ENCODE results near the gene VGF.

DNA sequence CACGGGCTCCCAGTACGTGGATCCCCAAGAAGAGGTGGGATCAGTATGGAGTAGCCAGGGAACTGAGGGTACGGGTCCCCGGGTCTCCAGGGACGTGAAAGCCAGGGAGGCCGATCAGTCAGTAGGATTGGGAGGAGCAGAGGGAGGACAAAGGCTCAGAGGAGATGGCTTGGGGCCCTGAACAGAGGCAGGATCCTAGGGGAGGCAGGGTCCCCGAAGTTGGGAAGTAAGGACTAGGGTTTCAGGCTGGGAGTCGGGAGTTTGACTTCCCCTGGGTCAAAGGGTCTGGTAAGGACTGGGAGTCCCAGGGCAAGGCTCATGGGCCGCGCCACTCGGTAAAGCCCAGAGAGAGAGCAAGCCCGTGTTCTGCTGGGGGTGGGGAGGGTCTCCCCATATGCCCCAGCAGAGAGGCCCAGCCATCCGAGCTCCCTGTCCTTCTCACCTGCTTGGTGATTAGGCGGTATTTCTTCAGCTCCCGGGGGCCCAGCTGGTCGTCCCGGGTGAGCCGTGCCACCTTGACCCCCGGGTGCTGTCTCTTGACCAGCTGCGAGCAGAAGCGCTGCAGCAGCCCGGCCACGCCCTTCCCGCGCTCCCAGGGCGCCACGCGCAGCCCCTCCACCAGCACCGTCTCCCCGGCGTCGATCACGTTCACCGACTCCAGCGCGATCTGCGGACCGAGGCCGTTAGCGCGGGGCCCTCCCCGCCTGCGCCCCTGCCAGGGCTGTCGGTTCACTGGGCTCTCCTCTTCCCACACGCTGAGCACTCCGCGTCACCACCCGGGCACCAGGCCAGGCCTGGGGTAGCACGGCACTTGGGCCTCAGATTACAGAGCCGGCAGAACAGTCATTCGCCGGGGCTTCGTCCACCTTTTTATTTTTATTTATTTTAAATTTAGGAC is 7.7 kb upstream of the VGF start:
- TF ChIP-seq CTCF (IDR thresholded peaks at IDR 0.05) (no peak), POLR2A (IDR thresholded peaks at IDR 0.05) (no peak)
